22Rv1 (cell line): ENCODE data around the gene AHCY.
"Not testable (repeated sequence)": the region's sequence is repeated elsewhere in the genome, so short reads cannot be mapped to it uniquely, and the experiment has no call there.

ENCODE experiments used
- H3K27ac ChIP-seq: fragments of 450-650 bp; 2 replicates; pipeline ENCODE4 v1.5.1; 2017
- ZFX ChIP-seq: fragments of 450-650 bp; IDR thresholded peaks from 2 replicates; pipeline ENCODE4 v1.6.1; 2017; ENCODE audit warnings: antibody characterized with exemption, borderline replicate concordance
- TF ChIP-seq, protein P1 (sequence below): fragments of 450-650 bp; IDR thresholded peaks from 2 replicates; pipeline ENCODE4 v1.5.1; 2017; ENCODE audit warnings: mild to moderate bottlenecking

Gene AHCY

DNA sequence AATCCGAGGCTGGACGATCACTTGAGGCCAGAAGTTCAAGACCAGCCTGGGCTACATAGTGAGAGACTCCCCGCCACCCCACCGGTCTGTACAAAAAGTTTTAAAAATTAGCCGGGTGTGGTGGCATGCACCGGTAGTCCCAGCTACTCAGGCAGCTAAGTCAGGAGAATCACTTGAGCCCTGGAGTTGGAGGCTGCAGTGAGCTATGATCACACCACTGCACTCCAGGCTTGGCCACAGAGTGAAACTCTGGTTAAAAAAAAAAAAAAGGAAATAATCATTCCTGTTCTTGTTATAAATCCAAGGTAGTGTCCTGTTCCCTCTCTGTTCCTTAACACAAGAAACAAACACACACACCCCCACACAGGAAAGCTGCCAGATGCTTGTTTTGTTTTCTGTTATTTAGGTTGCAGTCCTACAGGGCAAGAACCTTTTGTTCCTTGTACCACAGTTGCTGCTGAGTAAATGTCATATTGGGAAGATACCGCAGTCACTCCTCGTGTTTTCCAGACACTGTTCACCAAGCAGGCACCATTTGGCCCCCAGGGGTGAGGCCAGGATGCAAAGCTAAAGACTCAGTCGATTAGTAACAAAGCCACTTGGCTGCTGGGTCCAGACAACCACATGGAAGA is 33.0 kb downstream of the AHCY start:
- TF ChIP-seq, protein P1, sequence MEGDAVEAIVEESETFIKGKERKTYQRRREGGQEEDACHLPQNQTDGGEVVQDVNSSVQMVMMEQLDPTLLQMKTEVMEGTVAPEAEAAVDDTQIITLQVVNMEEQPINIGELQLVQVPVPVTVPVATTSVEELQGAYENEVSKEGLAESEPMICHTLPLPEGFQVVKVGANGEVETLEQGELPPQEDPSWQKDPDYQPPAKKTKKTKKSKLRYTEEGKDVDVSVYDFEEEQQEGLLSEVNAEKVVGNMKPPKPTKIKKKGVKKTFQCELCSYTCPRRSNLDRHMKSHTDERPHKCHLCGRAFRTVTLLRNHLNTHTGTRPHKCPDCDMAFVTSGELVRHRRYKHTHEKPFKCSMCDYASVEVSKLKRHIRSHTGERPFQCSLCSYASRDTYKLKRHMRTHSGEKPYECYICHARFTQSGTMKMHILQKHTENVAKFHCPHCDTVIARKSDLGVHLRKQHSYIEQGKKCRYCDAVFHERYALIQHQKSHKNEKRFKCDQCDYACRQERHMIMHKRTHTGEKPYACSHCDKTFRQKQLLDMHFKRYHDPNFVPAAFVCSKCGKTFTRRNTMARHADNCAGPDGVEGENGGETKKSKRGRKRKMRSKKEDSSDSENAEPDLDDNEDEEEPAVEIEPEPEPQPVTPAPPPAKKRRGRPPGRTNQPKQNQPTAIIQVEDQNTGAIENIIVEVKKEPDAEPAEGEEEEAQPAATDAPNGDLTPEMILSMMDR, result no peak
- TF ChIP-seq ZFX, result no peak
- H3K27ac ChIP-seq, result peak overlapping the region; percentile 54

DNA sequence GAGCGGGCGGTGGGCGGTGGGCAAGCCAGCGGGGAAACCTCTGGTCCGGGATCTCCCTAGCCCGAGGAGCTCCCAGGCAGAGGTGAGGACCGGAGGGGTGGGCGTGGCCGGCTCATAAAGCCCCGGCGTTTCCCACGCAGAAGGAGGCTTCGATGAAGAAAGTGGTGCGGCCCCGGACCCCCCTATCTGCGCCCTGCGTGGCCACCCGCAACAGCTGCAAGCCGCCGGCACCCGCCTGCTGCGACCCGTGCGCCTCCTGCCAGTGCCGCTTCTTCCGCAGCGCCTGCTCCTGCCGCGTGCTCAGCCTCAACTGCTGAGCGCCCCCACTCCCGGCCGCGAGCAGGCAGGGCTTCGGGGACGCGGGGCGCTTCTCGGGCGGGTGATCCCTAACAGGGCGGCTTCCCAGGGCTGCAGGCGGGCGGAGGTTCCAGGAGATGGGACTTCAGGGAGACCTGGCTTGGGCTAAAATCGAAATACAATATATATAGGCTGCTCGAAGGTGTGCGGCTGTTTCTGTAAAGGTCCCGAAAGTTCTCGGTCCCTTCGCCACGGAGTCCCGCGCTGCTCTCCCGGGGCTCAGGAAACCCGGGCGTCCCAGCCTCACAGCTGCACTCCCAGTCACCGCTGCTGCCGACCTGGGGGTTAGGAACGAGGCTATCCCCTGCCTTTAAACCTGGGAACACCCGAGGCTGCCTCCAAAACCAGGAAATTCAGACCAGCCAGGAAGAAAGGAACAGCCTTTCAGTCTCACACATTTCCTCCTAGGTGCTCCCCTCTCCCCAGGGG is 34.1 kb downstream of the AHCY start:
- no peak overlapping the region for H3K27ac ChIP-seq
- no peak for TF ChIP-seq ZFX
- TF ChIP-seq, protein P1, result no peak

DNA sequence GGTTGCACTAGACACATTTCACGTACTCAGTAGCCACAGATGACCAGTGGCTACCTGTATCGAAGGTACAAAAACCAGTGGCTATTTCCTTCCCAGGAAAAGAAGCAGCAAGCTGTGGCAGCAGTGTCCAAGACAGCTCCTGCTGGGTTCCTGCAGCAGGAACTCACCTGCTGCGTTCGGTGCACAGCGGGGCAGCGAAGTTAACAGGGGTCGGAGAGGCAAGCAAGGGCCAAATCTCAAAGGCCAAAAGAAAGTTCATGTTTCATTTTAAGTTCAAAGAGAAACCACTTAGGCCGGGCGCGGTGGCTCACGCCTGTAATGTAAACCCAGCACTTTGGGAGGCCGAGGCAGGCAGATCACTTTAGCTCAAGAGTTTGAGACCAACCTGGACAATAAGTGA is 35.0 kb downstream of the AHCY start:
- no peak overlapping the region for H3K27ac ChIP-seq
- TF ChIP-seq, protein P1, result no peak
- TF ChIP-seq ZFX, result no peak

DNA sequence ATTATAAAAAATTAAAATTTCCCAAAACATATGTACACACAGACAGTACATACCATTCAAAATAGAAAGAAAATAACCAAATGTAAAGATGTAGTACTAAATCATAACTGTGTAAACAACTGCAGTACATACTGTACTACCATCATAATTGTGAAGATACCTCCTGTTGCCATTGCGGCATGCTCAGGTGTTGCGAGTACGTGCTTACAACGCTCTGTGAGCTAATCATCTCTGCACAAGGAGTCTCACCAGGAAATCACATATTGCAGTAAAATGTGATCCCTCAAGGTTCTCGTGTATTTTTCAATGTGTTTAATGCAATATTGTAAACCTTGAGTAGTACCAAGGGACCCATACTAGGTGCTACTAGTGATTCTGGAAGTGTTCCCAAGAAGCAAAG is 39.0 kb downstream of the AHCY start:
- TF ChIP-seq, protein P1, result no peak
- TF ChIP-seq ZFX, result no peak
- no peak overlapping the region for H3K27ac ChIP-seq

DNA sequence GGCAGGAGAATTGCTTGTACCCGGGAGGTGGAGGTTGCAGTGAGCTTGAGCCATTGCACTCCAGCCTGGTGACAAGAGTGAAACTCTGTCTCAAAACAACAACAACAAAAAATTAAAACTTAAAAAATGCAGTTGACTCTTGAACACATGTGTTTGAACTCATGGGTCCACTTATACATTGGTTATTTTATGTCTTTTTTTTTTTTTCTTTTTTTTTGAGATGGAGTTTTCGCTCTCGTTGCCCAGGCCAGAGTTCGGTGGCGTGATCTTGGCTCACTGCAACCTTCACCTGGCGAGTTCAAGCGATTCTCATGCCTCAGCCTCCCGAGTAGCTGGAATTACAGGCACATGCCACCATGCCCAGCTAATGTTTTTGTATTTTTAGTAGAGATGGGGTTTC is 39.7 kb downstream of the AHCY start:
- H3K27ac ChIP-seq, result not testable (repeated sequence)

- no peak overlapping the region for H3K27ac ChIP-seq
- TF ChIP-seq ZFX, result no peak
- TF ChIP-seq, protein P1, result no peak
These were observed 40.5 kb downstream of the AHCY start for GRCh38 chr20:34262488-34263288.

DNA sequence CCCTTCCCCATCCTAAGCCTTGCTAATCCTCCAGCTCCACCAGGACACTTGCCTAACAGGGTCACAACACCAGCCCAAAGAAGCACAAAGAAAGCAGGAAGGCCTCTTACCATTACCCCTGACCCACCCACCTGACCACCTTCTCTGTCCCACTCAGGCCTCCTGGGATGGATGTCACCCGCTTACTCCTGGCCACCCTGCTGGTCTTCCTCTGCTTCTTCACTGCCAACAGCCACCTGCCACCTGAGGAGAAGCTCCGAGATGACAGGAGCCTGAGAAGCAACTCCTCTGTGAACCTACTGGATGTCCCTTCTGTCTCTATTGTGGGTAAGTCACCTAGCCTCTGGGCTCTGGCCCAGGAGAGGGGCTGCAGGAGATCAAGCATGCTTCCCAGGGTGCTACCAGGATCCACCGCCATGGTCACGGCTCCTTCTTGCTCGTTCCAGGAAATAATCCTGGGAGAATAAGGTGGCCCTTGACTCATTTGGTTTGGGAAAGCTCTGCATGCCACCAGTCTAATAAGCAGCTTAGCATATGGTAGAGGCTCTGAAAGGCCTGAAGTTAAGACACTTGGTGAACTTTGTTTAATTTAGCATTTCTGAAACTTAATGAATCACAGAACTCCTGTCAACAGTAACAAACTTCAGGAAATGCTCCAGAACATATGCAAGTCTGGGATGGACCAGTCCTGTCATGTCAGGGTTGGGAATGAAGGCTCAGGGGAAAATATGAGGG is 42.8 kb downstream of the AHCY start:
- TF ChIP-seq, protein P1, result no peak
- no peak for TF ChIP-seq ZFX

More for the DNA sequence above, 42.8 kb downstream of the AHCY start:
- H3K27ac ChIP-seq, result no peak overlapping the region
